Epithelial cell of umbilical artery (primary cell): ENCODE data around the gene RBMS3. TPM values are rescaled to one million over a fixed set of nuclear protein-coding genes. Genes with fewer than 3 reads are reported as not detected.

Experiments used
- total RNA-seq: library from RNA; depleted of rRNA; stranded (reverse); fragments of >200 nt; gene quantifications from 2 replicates; pipeline ENCODE4 v1.2.3, GENCODE V29; 2014

The RBMS3 gene
- total RNA-seq = 33.1 and 36.1 TPM in 2 replicates

GRCh38 chr3:29280404-29281093 lies at the start of gene RBMS3:
Gene RBMS3, plus strand, starts transcription at chr3:29281071.

